Measurements from ENCODE around the gene EDC3.
"Not testable (repeated sequence)": the region's sequence is repeated elsewhere in the genome, so short reads cannot be mapped to it uniquely, and the experiment has no call there.

The EDC3 gene

DNA sequence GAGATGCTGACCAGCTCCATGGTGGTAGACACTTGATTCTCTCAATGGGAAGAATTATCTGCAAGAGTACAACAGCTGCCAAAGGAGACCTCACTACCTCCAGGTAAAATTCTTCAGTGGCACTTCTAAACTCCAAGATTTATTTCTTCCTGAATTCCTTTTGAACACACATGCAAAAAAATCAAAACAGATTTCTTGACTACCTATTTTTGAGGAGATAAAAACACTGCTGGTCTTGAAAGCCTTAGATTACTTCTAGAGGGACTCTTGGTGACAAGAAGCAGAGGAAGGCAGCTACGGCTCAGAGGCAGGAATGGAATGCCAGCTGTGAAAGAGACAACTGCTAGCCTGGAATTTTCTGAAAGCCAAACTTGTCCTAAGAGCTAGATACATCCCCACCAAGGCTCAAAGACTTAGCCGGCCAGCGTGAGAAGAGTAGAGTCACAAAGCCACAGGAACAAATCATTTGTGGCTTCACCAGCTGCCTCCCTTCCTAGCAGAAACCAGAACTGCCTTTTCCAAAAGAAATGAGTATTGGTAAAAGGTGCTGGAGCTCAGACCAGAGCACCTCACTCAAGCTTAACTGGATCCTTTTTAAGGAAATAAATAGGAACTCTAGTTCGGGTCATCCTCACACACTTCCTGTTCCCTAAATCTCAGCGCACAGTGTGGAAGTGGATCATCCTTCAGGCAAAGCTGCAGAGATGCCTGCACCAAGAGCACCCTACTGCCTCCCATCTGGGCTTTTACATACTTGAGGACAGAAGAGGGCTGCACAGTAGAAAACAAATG, 47.6 kb downstream of the EDC3 start:
- no peak for DNase-seq (ENCODE audit: low spot score)

DNA sequence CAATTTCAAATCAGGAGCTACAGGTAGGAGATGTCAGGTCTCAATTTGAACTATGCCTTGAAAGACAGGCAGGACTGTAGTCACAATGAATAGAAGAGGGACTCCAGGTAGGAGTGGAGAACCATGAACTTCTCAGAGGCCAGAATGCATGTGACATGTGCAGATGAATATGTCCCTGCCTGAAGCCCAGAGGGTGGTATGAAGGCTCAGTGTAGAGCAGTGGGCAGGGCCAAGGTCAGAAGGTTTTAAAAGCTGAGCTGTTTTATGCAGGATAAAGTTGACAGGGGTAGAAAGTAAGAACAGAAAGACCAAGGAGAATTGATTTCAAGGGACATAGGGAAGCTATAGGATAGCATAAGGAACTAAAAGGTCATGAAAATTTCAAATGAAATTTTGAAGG, 49.3 kb downstream of the EDC3 start:
- no peak for DNase-seq (ENCODE audit: low spot score)

DNA sequence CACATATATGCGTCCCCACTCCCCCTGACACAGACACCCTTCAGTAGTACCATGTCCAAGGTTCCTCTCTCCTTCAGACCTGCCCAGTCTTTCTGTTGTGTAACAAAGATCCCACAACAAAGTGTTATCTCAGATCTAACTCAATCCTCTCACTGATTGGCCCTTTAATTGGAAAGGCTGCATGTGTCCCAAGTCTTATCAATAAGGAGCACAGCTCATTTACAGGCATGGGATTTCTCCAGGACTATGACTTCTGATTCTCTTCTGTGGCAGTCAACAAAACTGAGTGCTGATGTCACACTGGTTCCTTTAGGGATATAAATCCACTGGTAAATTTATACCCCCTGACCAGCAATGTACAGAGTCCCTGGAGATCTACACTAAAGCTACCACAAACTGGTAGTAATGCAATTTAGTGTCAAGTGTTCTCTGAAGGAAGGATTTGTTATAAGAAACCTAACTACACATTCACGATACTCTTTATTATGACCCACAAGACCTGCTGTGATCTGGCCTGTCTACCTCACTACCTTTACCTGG, 52.1 kb downstream of the EDC3 start:
- DNase-seq (ENCODE audit: low spot score) = no peak

DNA sequence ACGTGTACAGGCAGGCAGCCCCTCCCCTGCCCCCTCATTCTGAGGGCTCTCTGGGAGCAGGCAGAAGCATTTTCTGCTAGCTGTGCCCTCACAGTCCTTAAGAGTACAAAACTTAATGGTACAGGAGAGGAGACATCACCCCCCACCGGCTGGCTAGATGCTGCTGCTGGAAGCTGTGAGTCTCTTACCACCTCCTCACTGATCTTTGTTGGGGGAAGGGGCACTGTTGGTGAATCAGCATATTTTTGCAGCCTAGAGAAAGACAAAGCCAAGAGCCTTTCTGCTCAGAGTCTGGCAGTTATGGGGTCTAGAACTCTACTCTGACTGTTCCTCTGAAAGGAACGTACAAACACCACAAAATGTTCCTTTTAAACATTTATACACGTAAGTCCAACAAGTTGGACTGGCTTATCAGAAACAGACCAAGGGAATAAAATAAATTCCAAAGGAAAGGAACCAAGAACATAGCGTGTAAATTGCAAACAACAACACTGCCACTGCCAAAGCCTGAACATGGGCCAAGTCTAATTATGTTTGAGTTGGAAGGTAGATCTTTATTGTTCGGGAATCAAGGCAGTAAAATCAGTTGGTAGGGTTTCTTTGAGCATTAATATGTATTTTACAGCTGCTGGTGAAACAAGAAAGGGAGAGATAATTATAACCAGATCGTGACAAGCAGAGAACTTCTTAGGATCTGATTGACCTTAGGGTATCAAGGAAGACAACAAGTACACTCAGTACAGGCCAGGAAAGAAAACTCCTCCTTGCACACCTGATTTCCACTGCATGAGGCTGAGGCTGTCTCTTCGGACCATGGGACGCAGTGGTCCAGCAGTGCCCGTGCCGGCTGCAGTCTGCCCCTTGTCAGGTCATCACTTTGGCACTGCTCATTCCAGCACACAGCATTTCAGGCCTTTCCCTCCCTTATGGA, 52.8 kb downstream of the EDC3 start:
- no peak for DNase-seq (ENCODE audit: low spot score)

DNA sequence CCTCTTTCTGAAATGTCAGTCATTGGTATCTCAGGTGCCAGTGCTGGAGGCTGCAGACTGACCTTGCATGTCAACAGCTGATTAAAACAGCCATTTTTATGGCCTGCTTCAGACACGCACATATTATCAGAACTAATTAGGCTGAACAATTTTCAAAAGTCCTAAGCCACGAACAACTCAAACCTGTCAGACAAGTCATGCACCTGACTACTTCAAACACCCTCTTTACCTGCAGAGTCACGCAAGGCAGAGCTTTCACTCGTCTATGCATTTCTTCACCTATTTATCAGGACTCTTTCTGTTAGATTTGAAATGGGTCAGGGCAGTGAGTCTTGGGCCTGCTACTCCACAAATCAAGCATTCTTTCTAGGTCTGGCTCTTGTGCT, 53.5 kb downstream of the EDC3 start:
- no peak for DNase-seq (ENCODE audit: low spot score)

GRCh38 chr15:74641151-74641550, 54.7 kb downstream of the EDC3 start:
- DNase-seq (ENCODE audit: low spot score) = no peak

- DNase-seq (ENCODE audit: low spot score) = no peak
Observed at GRCh38 chr15:74636984-74637383, 58.8 kb downstream of the EDC3 start.

- DNase-seq (ENCODE audit: low spot score) = peak; percentile 84
Observed at GRCh38 chr15:74635228-74635627, 60.6 kb downstream of the EDC3 start.

DNA sequence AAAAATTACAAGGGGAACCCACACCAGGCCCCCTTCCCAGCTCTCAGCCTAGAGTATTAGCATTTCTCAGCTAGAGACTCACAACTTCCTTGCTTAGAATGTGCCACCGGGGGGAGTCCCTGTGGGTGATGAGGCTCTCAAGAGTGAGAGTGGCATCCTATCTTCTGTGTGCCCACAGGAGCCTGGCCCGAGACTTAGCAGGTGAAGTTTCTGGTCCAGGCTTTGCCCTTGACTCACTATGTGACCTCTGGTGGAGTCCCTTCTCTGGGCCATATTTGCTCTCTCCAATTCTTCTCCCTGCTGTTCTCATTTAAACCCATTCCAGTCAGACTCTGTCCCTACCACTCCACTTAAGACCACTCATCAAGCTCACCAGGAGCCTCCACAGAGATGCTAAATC, 62.0 kb downstream of the EDC3 start:
- no peak for DNase-seq (ENCODE audit: low spot score)

- no peak for DNase-seq (ENCODE audit: low spot score)
Observed at GRCh38 chr15:74632601-74633000, 63.2 kb downstream of the EDC3 start.

- peak; percentile 78 for DNase-seq (ENCODE audit: low spot score)
Observed at GRCh38 chr15:74631935-74632560, 63.8 kb downstream of the EDC3 start.

DNA sequence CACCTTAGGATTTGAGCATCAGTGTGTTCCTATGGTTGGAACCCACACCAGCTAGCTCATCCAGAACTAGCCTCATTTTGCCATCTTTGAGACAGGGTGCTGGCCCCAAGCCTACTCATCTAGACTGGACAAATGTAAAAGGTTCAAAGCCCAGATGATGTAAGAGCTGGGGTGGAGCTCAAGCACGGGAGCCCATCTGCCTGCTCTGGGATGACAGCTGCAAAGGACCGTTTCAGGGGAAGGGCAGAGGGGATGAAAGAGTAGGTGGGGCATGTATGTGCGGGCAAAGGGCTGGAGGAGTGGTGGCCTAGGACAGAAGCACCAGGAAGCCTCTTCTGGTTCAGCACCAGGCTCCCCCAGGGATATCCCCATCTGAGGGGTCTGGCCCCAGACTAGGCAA, 64.4 kb downstream of the EDC3 start:
- no peak for DNase-seq (ENCODE audit: low spot score)

DNA sequence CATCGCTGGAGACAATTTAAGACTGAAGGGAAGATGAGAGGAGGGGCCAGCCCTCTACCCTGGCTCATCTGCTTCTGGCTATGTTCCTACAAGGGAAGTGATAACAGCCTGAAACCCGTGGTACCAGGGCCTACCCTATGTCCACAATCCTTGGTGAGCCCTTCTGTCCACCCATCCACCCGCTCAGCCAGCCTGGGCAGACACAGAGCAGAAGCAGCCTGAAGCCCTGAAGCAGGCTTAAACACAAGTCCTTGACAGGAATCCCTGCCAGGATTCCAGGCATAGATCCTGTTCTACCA, 64.8 kb downstream of the EDC3 start:
- DNase-seq (ENCODE audit: low spot score) = no peak

- no peak for DNase-seq (ENCODE audit: low spot score)
Observed at GRCh38 chr15:74630284-74631086, 65.3 kb downstream of the EDC3 start.

- not testable (repeated sequence) for DNase-seq (ENCODE audit: low spot score)
Observed at GRCh38 chr15:74629696-74630095, 66.1 kb downstream of the EDC3 start.

DNA sequence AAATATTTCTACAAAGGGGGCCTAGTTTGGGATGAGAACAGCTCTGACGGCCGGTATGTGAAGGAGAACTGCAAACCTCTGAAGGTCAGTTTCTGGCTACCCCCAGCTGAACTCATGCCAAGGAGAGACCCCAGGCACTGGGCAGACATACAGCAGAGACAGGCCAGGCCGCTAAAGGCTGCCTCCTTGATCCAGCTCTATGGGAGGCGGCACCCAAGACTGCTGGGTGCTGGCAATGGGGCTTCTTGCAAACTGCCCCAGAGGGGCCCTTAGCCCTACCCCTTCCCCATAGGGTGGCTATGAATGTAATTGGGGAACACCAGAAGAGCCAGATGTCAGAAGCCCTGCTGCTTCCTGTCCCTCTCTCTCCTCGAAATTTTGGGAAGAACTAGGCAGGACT, 66.9 kb downstream of the EDC3 start:
- DNase-seq (ENCODE audit: low spot score) = no peak

DNA sequence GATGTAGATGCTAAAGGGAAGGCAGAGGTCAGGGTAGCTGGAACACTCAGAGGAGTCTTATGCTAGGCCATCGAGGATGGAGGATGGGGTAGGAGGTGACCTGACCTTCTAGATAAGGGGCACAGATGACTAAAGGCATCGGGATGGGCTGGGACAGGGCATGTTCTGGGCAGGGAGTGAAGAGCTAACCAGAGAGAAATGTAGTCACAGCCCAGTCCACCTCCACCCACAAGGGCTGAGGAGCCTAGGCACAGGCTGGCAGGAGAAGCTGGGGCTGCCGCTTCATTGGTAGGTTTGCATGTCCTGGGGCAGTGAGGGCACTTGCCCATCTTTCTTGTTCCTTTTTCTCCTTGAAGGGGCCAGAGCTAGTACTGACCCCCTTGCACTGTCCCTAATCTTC, 67.6 kb downstream of the EDC3 start:
- no peak for DNase-seq (ENCODE audit: low spot score)

GRCh38 chr15:74627766-74628165, 68.1 kb downstream of the EDC3 start:
- DNase-seq (ENCODE audit: low spot score) = no peak

GRCh38 chr15:74626752-74627692, 68.8 kb downstream of the EDC3 start:
- peak; percentile 64 for DNase-seq (ENCODE audit: low spot score)

DNA sequence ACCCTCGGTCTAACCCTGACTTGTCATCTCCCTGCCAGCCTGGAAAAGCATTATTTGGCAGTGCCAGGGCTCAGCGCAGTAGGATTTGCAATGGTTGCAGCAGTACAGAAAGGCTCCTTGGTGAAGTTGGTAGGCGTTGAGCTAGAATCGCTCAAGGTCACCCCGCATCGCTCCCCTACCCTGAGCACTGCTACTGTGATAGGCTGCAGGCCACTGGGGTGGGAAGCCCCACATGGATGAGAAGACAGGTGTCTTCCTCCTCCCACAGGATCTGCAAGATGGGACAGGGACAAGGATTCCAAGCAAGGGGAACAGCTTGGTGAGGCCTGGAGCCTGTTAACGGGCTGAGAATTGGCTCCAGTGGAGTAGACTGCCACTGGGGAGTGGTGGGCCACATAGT, 69.5 kb downstream of the EDC3 start:
- no peak for DNase-seq (ENCODE audit: low spot score)

DNA sequence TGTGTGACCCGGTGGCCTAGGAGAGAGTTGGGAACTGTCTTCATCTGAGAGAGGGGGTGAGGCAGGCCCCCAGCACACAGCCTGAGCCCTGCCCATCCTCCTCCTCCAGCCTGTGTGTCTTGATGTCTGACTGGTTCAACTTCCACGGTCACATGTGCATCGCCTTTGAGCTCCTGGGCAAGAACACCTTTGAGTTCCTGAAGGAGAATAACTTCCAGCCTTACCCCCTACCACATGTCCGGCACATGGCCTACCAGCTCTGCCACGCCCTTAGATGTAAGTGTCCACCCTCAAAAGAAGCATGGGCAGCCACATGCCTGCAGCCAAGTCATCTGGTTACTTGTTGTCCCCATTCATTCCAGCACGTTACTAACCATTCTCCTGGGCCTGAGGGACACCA, 70.1 kb downstream of the EDC3 start:
- DNase-seq (ENCODE audit: low spot score) = no peak
